ENCODE data around the gene RAI1.
A peak's percentile ranks its signal among the peaks of the same experiment; 100 is the strongest.
"Not testable (repeated sequence)": the region's sequence is repeated elsewhere in the genome, so short reads cannot be mapped to it uniquely, and the experiment has no call there.

Gene RAI1

GRCh38 chr17:17681187-17681743, at the start of gene RAI1:
RAI1 (plus strand) TSS chr17:17681458; CDS start chr17:17792949, 111,491 bp downstream.
- intact Hi-C loops (cut with DNase I) = loop anchor here (2.0 to 10.0 kb wide), 4 partner anchors 41 to 176 kb away; no protein-coding TSS in a partner anchor
- peak in 40 of 42 donors; percentile 55 to 89 (median 80) for DNase-seq

GRCh38 chr17:17632690-17633089, 48.6 kb upstream of the RAI1 start:
- DNase-seq; intact Hi-C loops (cut with DNase I): not testable (repeated sequence)

GRCh38 chr17:17633310-17633709, 47.9 kb upstream of the RAI1 start:
- no peak for DNase-seq
- intact Hi-C loops (cut with DNase I) = no loop called here

- intact Hi-C loops (cut with DNase I) = no loop called here
These were observed 46.1 kb upstream of the RAI1 start for GRCh38 chr17:17635126-17635525.

GRCh38 chr17:17635537-17636271, 45.6 kb upstream of the RAI1 start:
- intact Hi-C loops (cut with DNase I); DNase-seq: not testable (repeated sequence)

More at GRCh38 chr17:17635126-17635525, 46.1 kb upstream of the RAI1 start:
- no peak for DNase-seq

- intact Hi-C loops (cut with DNase I) = no loop called here
- no peak for DNase-seq
These were observed 44.9 kb upstream of the RAI1 start for GRCh38 chr17:17636272-17636885.

- DNase-seq = no peak
- intact Hi-C loops (cut with DNase I) = no loop called here
These were observed 42.8 kb upstream of the RAI1 start for GRCh38 chr17:17638467-17638866.

- peak in 3 of 42 donors; percentile 5 to 12 (median 12) for DNase-seq
- intact Hi-C loops (cut with DNase I) = loop anchor here (2.0 kb wide), 1 partner anchor 285 kb away; no protein-coding TSS in a partner anchor
These were observed 41.5 kb upstream of the RAI1 start for GRCh38 chr17:17639661-17640270.

GRCh38 chr17:17641621-17642409, 39.4 kb upstream of the RAI1 start:
- DNase-seq = peak; percentile 47 to 95 (median 86)

GRCh38 chr17:17645148-17645547, 36.1 kb upstream of the RAI1 start:
- intact Hi-C loops (cut with DNase I) = not testable (repeated sequence)

More at GRCh38 chr17:17641621-17642409, 39.4 kb upstream of the RAI1 start:
- intact Hi-C loops (cut with DNase I) = loop anchor here (2.0 kb wide), 1 partner anchor 287 kb away; no protein-coding TSS in a partner anchor

GRCh38 chr17:17645961-17646360, 35.3 kb upstream of the RAI1 start:
- intact Hi-C loops (cut with DNase I) = no loop called here
- DNase-seq = no peak

More at GRCh38 chr17:17645148-17645547, 36.1 kb upstream of the RAI1 start:
- DNase-seq = not testable (repeated sequence)

GRCh38 chr17:17647524-17648178, 33.6 kb upstream of the RAI1 start:
- intact Hi-C loops (cut with DNase I) = no loop called here
- no peak for DNase-seq

- intact Hi-C loops (cut with DNase I) = no loop called here
- DNase-seq = no peak
These were observed 32.5 kb upstream of the RAI1 start for GRCh38 chr17:17648762-17649161.

GRCh38 chr17:17650959-17651358, 30.3 kb upstream of the RAI1 start:
- no peak for DNase-seq
- intact Hi-C loops (cut with DNase I) = no loop called here

GRCh38 chr17:17653343-17653742, 27.9 kb upstream of the RAI1 start:
- DNase-seq = no peak
- intact Hi-C loops (cut with DNase I) = no loop called here

- intact Hi-C loops (cut with DNase I) = no loop called here
- DNase-seq = no peak
These were observed 21.9 kb upstream of the RAI1 start for GRCh38 chr17:17659340-17659739.

- DNase-seq = no peak
- intact Hi-C loops (cut with DNase I) = no loop called here
These were observed 20.1 kb upstream of the RAI1 start for GRCh38 chr17:17661134-17661533.

- intact Hi-C loops (cut with DNase I) = no loop called here
- no peak for DNase-seq
These were observed 19.3 kb upstream of the RAI1 start for GRCh38 chr17:17661834-17662385.
